NCI-H128 (cell line): ENCODE measurements around the gene SRGAP2.
"Not testable (repeated sequence)": the region's sequence is repeated elsewhere in the genome, so short reads cannot be mapped to it uniquely, and the experiment has no call there.

ENCODE experiments used
- DNase-seq: peaks from one replicate; lab custom pipeline; 2025; ENCODE audit not compliant: unreplicated experiment; lab: John Stamatoyannopoulos, UW

Gene SRGAP2

DNA sequence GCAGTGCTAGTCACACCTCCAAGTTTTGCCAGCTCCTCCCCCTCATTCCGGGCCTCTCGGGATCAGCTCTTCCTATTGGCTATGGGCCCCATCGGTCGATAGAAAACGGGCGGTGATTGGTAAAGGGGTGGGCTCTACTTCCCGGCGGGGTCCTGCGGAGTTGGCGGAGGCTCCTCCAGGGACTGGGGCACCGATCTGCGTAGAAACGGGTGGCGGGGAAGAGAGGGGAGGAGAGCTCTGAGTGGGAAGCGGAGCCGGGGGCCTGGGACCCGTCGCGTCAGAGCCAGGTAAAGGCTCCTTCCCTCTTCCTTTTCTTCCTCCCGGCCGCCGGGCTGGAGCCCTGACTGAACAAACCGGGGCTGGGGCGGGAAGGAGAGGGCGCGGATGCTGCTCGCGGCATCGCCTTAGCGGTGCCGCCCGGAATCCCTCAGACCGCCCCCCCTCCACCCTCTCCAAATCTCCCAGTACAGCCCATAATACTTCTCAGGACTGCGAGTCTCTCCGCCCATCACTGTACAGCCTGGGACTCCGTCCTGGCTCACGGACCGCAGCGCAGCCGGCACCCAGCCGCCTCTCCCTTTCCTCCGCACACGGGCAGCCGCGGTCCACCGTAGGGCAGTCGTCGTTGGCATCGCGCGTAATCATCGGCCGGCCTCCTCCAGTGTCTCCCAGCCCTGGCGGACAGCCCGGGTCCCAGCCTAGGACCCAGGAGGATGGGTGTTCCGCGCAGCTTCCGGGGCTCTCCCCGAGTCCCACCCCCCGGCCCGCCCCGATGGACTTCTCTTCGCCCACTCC, at the start of gene SRGAP2:
SRGAP2 (plus strand) TSS at position 178 of the 795 bp plus-strand sequence. CDS start 2,430 bp downstream, outside the sequence.
- DNase-seq, result not testable (repeated sequence)

DNA sequence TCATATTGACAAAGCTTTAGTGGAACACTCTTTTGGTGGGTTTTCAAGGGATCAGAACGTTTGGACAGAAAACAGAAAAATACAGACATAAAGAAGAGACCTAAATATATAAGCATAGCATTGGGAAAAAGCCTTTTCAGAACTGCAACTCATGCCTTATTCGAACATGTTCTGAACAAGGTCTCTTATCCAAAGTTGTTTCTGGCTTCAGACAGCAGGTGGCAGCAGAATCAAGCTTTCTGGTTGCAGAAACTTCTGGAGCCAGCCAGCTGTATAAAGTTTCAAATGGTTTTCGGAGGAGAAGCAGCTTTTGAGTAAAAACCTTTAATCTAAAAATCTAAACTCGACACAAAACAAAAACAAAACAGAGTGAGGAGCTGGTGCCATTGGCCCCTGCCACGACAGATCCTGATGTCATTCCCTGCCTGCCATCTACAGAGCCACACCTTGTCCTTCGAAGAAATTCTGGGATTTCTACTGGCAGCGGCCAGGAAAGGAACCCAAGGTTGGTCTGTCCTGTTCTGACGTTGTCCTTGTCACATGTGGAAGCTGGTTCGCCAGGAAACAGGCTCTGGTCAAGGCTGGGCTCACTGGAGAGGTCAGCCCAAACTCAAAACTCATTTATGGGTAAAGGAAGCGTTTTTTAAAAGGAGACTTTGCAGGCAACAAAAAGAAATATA, 35.9 kb upstream of the SRGAP2 start:
- DNase-seq, result not testable (repeated sequence)

DNA sequence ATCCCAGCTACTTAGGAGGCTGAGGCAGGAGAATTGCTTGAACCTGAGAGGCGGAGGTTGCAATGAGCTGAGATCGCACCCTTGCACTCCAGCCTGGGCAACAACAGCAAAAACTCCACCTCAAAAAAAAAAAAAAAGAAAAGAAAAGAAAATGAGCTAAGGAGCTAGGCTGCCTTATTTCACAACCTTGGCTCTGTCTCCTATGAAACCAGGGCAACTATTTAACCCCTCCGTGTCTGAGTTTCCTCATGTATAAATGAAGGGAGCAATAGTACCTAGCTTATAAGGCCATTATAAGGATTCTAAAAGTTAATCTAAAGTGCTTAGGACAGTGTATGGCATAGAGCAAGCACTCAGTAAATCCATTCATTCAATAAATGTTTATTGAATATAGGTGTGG, 33.5 kb upstream of the SRGAP2 start:
- not testable (repeated sequence) for DNase-seq

- not testable (repeated sequence) for DNase-seq
Observed at GRCh38 chr1:206173110-206173719, 30.1 kb upstream of the SRGAP2 start.

GRCh38 chr1:206174182-206174868, 29.0 kb upstream of the SRGAP2 start:
- DNase-seq, result not testable (repeated sequence)

- not testable (repeated sequence) for DNase-seq
Observed at GRCh38 chr1:206175459-206176113, 27.8 kb upstream of the SRGAP2 start.

DNA sequence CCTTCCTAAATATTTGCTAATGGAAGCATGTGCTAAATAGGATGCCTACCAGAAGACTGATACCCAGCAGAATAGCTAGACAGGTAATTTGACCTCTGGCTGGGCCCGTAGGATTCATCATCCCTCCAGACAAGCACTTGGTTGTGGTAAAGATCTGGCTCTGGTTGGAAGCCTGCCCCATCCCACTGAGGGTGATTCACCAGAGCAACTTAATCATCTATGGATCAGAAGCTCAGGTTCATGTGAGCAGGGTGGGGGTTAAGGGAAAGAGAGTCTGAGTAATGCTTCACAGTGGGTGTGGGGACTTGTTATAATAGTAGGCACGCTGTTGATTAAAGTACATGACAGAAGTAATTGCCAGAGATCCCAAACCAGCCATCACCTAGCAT, 27.2 kb upstream of the SRGAP2 start:
- not testable (repeated sequence) for DNase-seq

DNA sequence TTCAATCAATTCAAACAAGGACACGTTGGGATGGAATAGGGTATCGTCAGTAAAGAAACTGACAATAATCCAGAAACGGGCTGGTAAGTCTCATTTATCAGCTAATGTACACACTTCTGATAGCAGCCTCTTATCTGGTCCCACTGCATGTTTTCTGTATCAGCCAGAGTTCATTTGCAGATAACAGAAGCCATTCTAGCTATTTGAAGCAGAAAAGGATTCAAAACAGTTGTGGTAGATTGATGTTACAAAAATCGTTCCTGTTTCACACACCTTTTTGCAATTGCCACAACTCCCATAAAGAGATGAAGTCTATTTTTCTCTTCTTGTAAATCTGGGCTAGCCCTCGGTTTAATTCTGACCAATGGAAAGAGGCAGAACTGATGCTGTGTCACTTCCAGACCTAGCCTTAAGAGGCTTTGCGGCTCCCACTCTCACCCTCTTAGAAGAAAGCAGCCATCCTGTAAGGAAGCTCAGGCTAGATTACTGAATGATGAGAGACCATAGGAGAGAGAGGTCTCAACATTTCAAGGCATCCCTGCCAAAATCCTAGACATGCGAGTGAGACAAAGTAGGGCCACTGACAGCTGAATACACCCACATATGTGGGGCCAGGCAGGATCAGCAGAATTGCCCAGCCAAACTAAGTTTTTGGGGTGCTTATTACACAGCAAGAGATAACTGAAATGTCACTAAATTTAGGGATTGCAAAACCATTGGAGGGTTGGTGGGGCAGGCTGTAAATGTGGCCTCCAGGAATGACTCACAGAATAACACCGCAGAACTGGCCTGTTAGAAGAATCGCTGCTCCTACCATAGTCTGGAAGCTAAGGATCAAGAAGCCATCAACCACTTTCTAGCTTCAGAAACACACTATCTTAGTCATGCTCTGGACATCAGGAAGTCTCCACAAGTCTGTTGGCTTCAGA, 25.0 kb upstream of the SRGAP2 start:
- DNase-seq, result not testable (repeated sequence)

- not testable (repeated sequence) for DNase-seq
Observed at GRCh38 chr1:206179666-206180065, 23.7 kb upstream of the SRGAP2 start.

DNA sequence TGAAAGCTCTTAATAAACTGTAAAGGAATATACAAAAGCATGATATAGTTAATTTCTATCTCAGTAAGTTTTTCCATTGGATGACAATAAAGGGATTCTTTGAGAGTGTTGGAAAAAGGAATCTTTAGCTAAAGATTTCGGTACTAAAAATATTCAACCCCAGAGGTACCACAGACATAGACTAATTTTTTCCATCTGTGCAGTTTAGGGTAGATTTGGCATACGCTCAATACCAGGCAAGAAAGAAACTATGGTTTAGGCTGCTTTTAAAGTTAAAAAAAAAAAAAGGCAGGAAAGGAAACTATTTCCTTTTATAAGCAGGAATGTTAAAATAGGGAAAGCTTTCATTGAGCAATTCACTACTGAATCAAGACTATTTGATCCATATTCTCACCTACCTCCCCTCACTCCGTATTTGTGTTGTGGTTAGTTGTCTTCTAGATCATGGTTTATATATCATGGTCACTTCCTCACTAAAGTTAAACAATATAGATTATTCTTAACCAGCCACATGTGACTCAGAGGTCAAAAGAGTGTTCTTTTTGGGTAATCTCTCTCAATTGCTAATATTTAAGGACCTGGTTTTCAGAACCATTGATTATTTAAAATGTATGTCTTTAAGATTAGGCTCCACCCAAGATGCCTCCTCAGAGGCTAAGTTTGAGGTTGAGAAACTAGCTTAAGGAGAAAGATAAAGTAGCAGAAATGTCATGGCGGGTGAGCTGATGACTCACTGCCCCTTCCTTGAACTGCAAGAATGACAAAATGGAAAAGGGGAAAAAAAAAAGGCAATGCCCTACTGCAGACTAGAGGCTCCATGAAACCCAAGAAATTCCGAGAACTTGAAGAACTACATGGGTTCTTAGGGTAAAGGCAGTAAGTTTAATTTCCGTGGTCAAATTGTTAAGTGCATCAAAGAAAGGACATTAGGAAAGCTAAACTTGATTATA, 20.7 kb upstream of the SRGAP2 start:
- DNase-seq, result not testable (repeated sequence)

DNA sequence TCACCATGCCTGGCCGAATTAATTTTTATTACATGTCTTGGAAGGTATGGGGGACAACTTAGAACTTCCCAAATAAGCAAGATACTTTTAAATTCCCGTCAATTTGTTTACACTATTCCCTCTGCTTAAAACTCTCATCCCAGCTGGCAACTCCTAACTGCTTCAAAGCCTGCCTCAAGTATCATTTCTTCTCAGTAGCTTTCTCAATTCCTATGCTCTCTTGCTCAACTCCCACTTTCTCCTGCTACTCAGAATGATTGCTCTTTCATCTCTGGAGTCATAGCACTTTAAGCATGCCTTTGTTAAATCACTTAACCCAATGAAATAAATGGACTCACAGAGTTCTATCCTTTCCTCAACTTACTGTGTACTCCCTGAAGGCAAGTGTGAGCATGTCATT, 19.6 kb upstream of the SRGAP2 start:
- not testable (repeated sequence) for DNase-seq

DNA sequence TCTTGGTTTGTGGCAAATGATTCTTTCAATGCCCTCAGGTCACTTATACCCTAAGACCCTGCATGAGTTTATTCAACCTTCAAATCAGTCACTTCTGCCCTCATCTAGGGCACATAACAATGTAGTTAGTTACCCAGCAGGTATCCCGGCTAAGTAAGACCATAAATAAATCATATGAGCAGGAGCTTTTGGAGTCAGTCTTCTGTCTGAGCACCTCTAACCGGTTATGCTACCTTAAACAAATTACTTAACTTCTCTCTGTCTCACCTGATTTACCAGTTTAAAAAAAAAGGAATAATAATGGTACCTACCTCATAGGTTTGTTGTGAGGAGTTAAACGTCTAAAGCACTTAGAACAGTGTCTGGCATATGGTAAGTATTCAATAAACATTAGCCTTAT, 17.6 kb upstream of the SRGAP2 start:
- DNase-seq, result not testable (repeated sequence)

- not testable (repeated sequence) for DNase-seq
Observed at GRCh38 chr1:206186826-206187225, 16.5 kb upstream of the SRGAP2 start.

GRCh38 chr1:206195182-206195581, 8.2 kb upstream of the SRGAP2 start:
- DNase-seq, result not testable (repeated sequence)

GRCh38 chr1:206196748-206197424, 6.5 kb upstream of the SRGAP2 start:
- not testable (repeated sequence) for DNase-seq

- DNase-seq, result peak; percentile 99
Observed at GRCh38 chr1:206202789-206203363, 465 bp upstream of the SRGAP2 start, which contains the start of gene FAM72A. FAM72A (minus strand) TSS chr1:206202839; CDS start chr1:206202025, 814 bp downstream.

GRCh38 chr1:206204159-206204511, 794 bp downstream of the SRGAP2 start:
- DNase-seq, result not testable (repeated sequence)
